Fibroblast of lung (primary cell): Measurements from ENCODE around the gene ACTL10. TPM values are rescaled to one million over a fixed set of nuclear protein-coding genes. Genes with fewer than 3 reads are reported as not detected.

ENCODE experiments used
- DNase-seq, 2 donors: peaks; one replicate each; pipeline versions ENCODE4 v3.0.0 to v3.0.0-alpha.2; 2010; ENCODE audit warnings: low read depth in 2 of 2
- H2AFZ ChIP-seq: 2 replicates; pipeline ENCODE4 v1.5.1; 2012; ENCODE audit warnings: low read length, control low read depth, inconsistent platforms
- H3K27ac ChIP-seq: 2 replicates; pipeline ENCODE4 v1.5.1; 2011; ENCODE audit warnings: low read length, control low read depth; ENCODE audit not compliant: insufficient read depth
- H3K27me3 ChIP-seq: 2 replicates; pipeline ENCODE4 v1.5.1; 2011; ENCODE audit warnings: mild to moderate bottlenecking, low read length; ENCODE audit not compliant: control insufficient read depth, insufficient read depth
- H3K36me3 ChIP-seq: 2 replicates; pipeline ENCODE4 v1.5.1; 2011; ENCODE audit warnings: low read length; ENCODE audit not compliant: control insufficient read depth, insufficient read depth
- H3K4me1 ChIP-seq: 2 replicates; pipeline ENCODE4 v1.5.1; 2011; ENCODE audit warnings: low read length; ENCODE audit not compliant: control insufficient read depth, insufficient read depth; ENCODE audit errors: extremely low read depth
- H3K4me2 ChIP-seq: 2 replicates; pipeline ENCODE4 v1.5.1; 2011; ENCODE audit warnings: low read length, control low read depth; ENCODE audit not compliant: insufficient read depth; ENCODE audit errors: extremely low read depth
- H3K4me3 ChIP-seq, 4 experiments: fragments of 200-600 bp in 1 of 4; sonication (generic) in 1 of 4; replicated peaks in 1 of 4; 2 replicates each; pipeline ENCODE4 v1.5.1; 2011 to 2016; ENCODE audit warnings: low read length in 4 of 4, low read depth in 3 of 4, mild to moderate bottlenecking in 3 of 4, control low read depth in 2 of 4, inconsistent platforms in 1 of 4, mixed read lengths in 1 of 4; ENCODE audit not compliant: insufficient read depth in 1 of 4; ENCODE audit errors: control extremely low read depth in 1 of 4
- H3K79me2 ChIP-seq: 2 replicates; pipeline ENCODE4 v1.5.1; 2012; ENCODE audit warnings: mild to moderate bottlenecking, low read length, inconsistent platforms; ENCODE audit not compliant: control insufficient read depth, insufficient read depth
- H3K9ac ChIP-seq: 2 replicates; pipeline ENCODE4 v1.5.1; 2011; ENCODE audit warnings: mild to moderate bottlenecking, low read length, control low read depth; ENCODE audit not compliant: insufficient read depth
- H3K9me3 ChIP-seq: 2 replicates; pipeline ENCODE4 v1.5.1; 2012; ENCODE audit warnings: low read depth, low read length; ENCODE audit not compliant: control insufficient read depth, insufficient read depth
- H4K20me1 ChIP-seq: 2 replicates; pipeline ENCODE4 v1.5.1; 2011; ENCODE audit warnings: low read length; ENCODE audit not compliant: control insufficient read depth, insufficient read depth; ENCODE audit errors: extremely low read depth
- EZH2 ChIP-seq: IDR thresholded peaks from 2 replicates; pipeline ENCODE4 v1.5.1; 2012; ENCODE audit warnings: low read length, control low read depth, mild to moderate bottlenecking; ENCODE audit errors: missing control alignments
- polyA plus RNA-seq, 2 donors: library from polyadenylated mRNA; depleted of rRNA in 1 of 2; stranded (reverse) in 1 of 2; unstranded in 1 of 2; fragments of >200 nt; gene quantifications; 2 replicates each; pipeline ENCODE4 v1.2.1, GENCODE V29; 2011 to 2012; ENCODE audit warnings: missing spikeins in 1 of 2
- total RNA-seq: library from RNA; depleted of rRNA; stranded (reverse); fragments of >200 nt; gene quantifications from 2 replicates; pipeline ENCODE4 v1.2.1, GENCODE V29; 2014
- TF ChIP-seq, protein P1 (sequence below), 2 donors: IDR thresholded peaks in 1 of 2; conservative IDR thresholded peaks in 1 of 2; 1 replicate in 1 of 2; 2 replicates in 1 of 2; pipeline ENCODE4 v1.5.1; 2011 to 2012; ENCODE audit warnings: low read length in 2 of 2, control low read depth in 1 of 2, inconsistent platforms in 1 of 2, low read depth in 1 of 2, mild to moderate bottlenecking in 1 of 2

The ACTL10 gene
- total and polyA plus RNA-seq, 2 donors (not counting 1 experiment from before 2014, with no cell fraction given), result 0.32 to 2.0 TPM

- Histone ChIP-seq H3K4me3 (no peak overlapping the region), H3K9ac (no peak overlapping the region), H3K27me3 (no peaks in the 10 kb centered on the region), H3K9me3 (no peaks in the 10 kb centered on the region), H3K27ac (no peak overlapping the region), H3K79me2 (no peaks in the 10 kb centered on the region), H2AFZ (no peak overlapping the region), H3K36me3 (no peaks in the 10 kb centered on the region), H3K4me1 (no peaks in the 10 kb centered on the region), H4K20me1 (no peaks in the 10 kb centered on the region), H3K4me2 (no peak overlapping the region)
- DNase-seq, result no peak
- TF ChIP-seq EZH2, result no peak
- TF ChIP-seq, protein P1, sequence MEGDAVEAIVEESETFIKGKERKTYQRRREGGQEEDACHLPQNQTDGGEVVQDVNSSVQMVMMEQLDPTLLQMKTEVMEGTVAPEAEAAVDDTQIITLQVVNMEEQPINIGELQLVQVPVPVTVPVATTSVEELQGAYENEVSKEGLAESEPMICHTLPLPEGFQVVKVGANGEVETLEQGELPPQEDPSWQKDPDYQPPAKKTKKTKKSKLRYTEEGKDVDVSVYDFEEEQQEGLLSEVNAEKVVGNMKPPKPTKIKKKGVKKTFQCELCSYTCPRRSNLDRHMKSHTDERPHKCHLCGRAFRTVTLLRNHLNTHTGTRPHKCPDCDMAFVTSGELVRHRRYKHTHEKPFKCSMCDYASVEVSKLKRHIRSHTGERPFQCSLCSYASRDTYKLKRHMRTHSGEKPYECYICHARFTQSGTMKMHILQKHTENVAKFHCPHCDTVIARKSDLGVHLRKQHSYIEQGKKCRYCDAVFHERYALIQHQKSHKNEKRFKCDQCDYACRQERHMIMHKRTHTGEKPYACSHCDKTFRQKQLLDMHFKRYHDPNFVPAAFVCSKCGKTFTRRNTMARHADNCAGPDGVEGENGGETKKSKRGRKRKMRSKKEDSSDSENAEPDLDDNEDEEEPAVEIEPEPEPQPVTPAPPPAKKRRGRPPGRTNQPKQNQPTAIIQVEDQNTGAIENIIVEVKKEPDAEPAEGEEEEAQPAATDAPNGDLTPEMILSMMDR (conservative IDR thresholded peaks at IDR 0.05 in 1 of 2, IDR thresholded peaks at IDR 0.05 in 1 of 2; ENCODE audit: low read depth in 1 of 2, low read length in 2 of 2), result no peak
These were observed 37.6 kb downstream of the ACTL10 start for GRCh38 chr20:33704197-33704924.

GRCh38 chr20:33707668-33708067 lies 40.9 kb downstream of the ACTL10 start:
- Histone ChIP-seq H3K27ac (no peak overlapping the region), H2AFZ (no peak overlapping the region), H3K9me3 (no peaks in the 10 kb centered on the region), H4K20me1 (no peaks in the 10 kb centered on the region), H3K4me1 (peaks cover 3% of the 10 kb centered on the region), H3K36me3 (no peaks in the 10 kb centered on the region), H3K4me3 (no peak overlapping the region), H3K27me3 (no peaks in the 10 kb centered on the region), H3K9ac (no peak overlapping the region), H3K79me2 (no peaks in the 10 kb centered on the region), H3K4me2 (no peak overlapping the region)
- DNase-seq, result no peak
- TF ChIP-seq EZH2, result no peak
- TF ChIP-seq, protein P1 (conservative IDR thresholded peaks at IDR 0.05 in 1 of 2, IDR thresholded peaks at IDR 0.05 in 1 of 2; ENCODE audit: low read depth in 1 of 2, low read length in 2 of 2), result no peak

GRCh38 chr20:33709398-33709797 lies 42.7 kb downstream of the ACTL10 start:
- Histone ChIP-seq H3K9me3 (no peaks in the 10 kb centered on the region), H3K4me2 (no peak overlapping the region), H3K4me3 (no peak overlapping the region), H3K79me2 (no peaks in the 10 kb centered on the region), H4K20me1 (no peaks in the 10 kb centered on the region), H3K4me1 (peaks cover 3% of the 10 kb centered on the region), H2AFZ (no peak overlapping the region), H3K9ac (no peak overlapping the region), H3K27me3 (no peaks in the 10 kb centered on the region), H3K36me3 (peaks cover 2% of the 10 kb centered on the region), H3K27ac (no peak overlapping the region)
- TF ChIP-seq, protein P1 (conservative IDR thresholded peaks at IDR 0.05 in 1 of 2, IDR thresholded peaks at IDR 0.05 in 1 of 2; ENCODE audit: low read depth in 1 of 2, low read length in 2 of 2), result no peak
- TF ChIP-seq EZH2, result no peak
- DNase-seq, result no peak
